Calu3 (cell line): ENCODE measurements around the gene ANKRD28. TPM values are rescaled to one million over a fixed set of nuclear protein-coding genes. Genes with fewer than 3 reads are reported as not detected.
"Not testable (repeated sequence)": the region's sequence is repeated elsewhere in the genome, so short reads cannot be mapped to it uniquely, and the experiment has no call there.

Experiments used
- BruUV-seq: library from RNA; stranded (reverse); fragments of 400-500 nt; replicated peaks from 2 replicates; lab custom pipeline; 2021; lab: Mats Ljungman, UMichigan
- CTCF ChIA-PET: fragments of 300-600 bp; sonication (Branson Sonifier 250); formaldehyde crosslinking; loops from one replicate; lab custom pipeline; 2022; ENCODE audit warnings: antibody characterized with exemption; lab: Charles Lee
- DNase-seq: peaks from one replicate; pipeline ENCODE4 v3.0.0; 2022
- H3K27ac Mint-ChIP-seq: one replicate; pipeline ENCODE4 v1.8.0; 2022; ENCODE audit warnings: mixed read lengths; ENCODE audit not compliant: unreplicated experiment
- H3K27me3 Mint-ChIP-seq: one replicate; pipeline ENCODE4 v1.8.0; 2022; ENCODE audit warnings: mixed read lengths; ENCODE audit not compliant: unreplicated experiment
- H3K36me3 Mint-ChIP-seq: one replicate; pipeline ENCODE4 v1.8.0; 2022; ENCODE audit warnings: mild to moderate bottlenecking, moderate library complexity, mixed read lengths; ENCODE audit not compliant: insufficient read depth, unreplicated experiment
- H3K4me1 Mint-ChIP-seq: one replicate; pipeline ENCODE4 v1.8.0; 2022; ENCODE audit warnings: mild to moderate bottlenecking, low read depth, mixed read lengths; ENCODE audit not compliant: unreplicated experiment
- H3K4me3 Mint-ChIP-seq: one replicate; pipeline ENCODE4 v1.8.0; 2022; ENCODE audit warnings: mild to moderate bottlenecking, low read depth, moderate library complexity, mixed read lengths; ENCODE audit not compliant: unreplicated experiment
- H3K9me3 Mint-ChIP-seq: one replicate; pipeline ENCODE4 v1.8.0; 2022; ENCODE audit warnings: low read depth, mixed read lengths; ENCODE audit not compliant: unreplicated experiment
- CTCF ChIP-seq: fragments of 200-600 bp; IDR thresholded peaks from one replicate; pipeline ENCODE4 v1.8.0; 2022; ENCODE audit warnings: antibody characterized with exemption; ENCODE audit not compliant: unreplicated experiment
- intact Hi-C: fragments of 100-400 bp; cut with micrococcal nuclease; formaldehyde crosslinking; loops from one replicate; pipeline ENCODE4 v1.10.0; 2022; ENCODE audit not compliant: unreplicated experiment
- total RNA-seq: library from RNA; stranded (reverse); gene quantifications from 2 replicates; pipeline ENCODE4 v1.2.3, GENCODE V29; 2022

ANKRD28 gene
- total RNA-seq, 1 experiment from 2014 or later: 57.7 TPM

GRCh38 chr3:15781131-15781530, 16.6 kb downstream of the ANKRD28 start:
- no TSS peak for BruUV-seq
- H3K36me3 Mint-ChIP-seq: peaks cover 4% of the 10 kb centered on the region
- no peak for TF ChIP-seq CTCF
- CTCF ChIA-PET: no interaction called here
- intact Hi-C loops: no loop called here
- no peaks in the 10 kb centered on the region for H3K27me3 Mint-ChIP-seq
- no peak overlapping the region for H3K4me3 Mint-ChIP-seq
- no peaks in the 10 kb centered on the region for H3K9me3 Mint-ChIP-seq
- H3K27ac Mint-ChIP-seq: no peak overlapping the region
- H3K4me1 Mint-ChIP-seq: peaks cover 31% of the 10 kb centered on the region
- no peak for DNase-seq

- TF ChIP-seq CTCF: no peak
- CTCF ChIA-PET: no interaction called here
- Mint-ChIP-seq H3K4me3 (no peak overlapping the region), H3K27me3 (no peaks in the 10 kb centered on the region), H3K9me3 (no peaks in the 10 kb centered on the region), H3K27ac (no peak overlapping the region), H3K36me3 (peaks cover 5% of the 10 kb centered on the region), H3K4me1 (peaks cover 26% of the 10 kb centered on the region)
- no TSS peak for BruUV-seq
- no peak for DNase-seq
- intact Hi-C loops: no loop called here
Measured at GRCh38 chr3:15779111-15779510, 18.7 kb downstream of the ANKRD28 start.

DNA sequence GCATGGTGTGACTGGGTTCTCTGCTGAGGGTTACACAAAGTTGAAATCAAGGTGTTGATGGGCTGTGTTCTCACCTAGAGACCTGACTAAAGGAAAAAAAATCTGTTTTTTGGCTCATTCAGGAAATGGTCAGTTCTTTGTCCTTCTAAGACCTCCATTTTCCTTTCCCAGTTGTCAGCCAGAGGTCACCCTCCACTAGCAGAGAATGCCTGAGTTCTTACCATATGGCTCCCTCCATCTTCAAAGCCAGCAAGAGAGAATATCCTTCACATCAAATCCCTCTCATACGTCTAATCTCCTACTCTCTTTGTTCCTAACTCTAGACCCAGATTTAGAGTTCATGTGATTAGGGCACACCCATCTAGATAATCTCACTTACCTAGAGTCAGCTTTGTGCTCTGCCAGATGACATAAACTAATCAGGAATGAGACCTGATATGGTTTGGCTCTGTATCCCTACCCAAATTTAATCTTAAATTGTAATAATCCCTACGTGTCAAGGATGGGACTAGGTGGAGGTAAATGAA, 19.4 kb downstream of the ANKRD28 start:
- no peak for DNase-seq
- BruUV-seq: no TSS peak
- no peak overlapping the region for H3K27ac Mint-ChIP-seq
- no peaks in the 10 kb centered on the region for H3K27me3 Mint-ChIP-seq
- H3K4me1 Mint-ChIP-seq: peaks cover 18% of the 10 kb centered on the region
- H3K4me3 Mint-ChIP-seq: no peak overlapping the region
- H3K36me3 Mint-ChIP-seq: peaks cover 5% of the 10 kb centered on the region
- CTCF ChIA-PET: no interaction called here
- no peak for TF ChIP-seq CTCF
- intact Hi-C loops: no loop called here
- H3K9me3 Mint-ChIP-seq: no peaks in the 10 kb centered on the region

DNA sequence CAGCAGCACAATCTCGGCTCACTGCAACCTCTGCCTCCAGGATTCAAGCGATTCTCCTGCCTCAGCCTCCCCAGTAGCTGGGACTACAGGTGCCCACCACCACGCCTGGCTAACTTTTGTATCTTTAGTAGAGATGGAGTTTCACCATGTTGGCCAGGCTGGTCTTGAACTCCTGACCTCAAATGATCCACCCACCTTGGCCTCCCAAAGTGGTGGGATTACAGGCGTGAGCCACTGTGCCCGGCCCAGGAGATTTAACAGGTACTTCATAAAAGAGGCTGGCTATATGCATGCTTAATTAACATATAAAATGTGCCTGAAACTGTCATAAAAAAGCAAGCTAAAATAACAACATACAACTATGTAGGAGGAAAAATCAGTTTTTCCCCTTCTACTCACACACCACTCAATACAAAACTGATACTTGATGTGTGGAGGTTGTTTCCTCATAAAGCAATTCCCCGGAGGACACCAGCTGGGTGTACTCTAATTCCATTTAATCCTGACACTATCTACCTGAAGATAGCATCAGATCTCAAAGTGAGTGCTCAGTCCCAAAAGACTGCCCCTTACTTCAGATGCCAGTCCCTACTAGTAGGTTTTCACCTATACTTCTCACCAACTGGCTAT, 22.7 kb downstream of the ANKRD28 start:
- peaks cover 16% of the 10 kb centered on the region for H3K36me3 Mint-ChIP-seq
- H3K4me3 Mint-ChIP-seq, H3K27me3 Mint-ChIP-seq, BruUV-seq, DNase-seq, H3K9me3 Mint-ChIP-seq, CTCF ChIA-PET, H3K27ac Mint-ChIP-seq, intact Hi-C loops: not testable (repeated sequence)
- H3K4me1 Mint-ChIP-seq: peaks cover 30% of the 10 kb centered on the region

- intact Hi-C loops: no loop called here
- TF ChIP-seq CTCF: no peak
- H3K27ac Mint-ChIP-seq: peak overlapping the region; percentile 36
- no peak overlapping the region for H3K4me3 Mint-ChIP-seq
- peaks cover 15% of the 10 kb centered on the region for H3K36me3 Mint-ChIP-seq
- no peaks in the 10 kb centered on the region for H3K9me3 Mint-ChIP-seq
- H3K27me3 Mint-ChIP-seq: no peaks in the 10 kb centered on the region
- no peak for DNase-seq
- peaks cover 33% of the 10 kb centered on the region for H3K4me1 Mint-ChIP-seq
- CTCF ChIA-PET: interaction anchor here (0.7 kb wide), 1 partner anchor 17 kb away, joined by 3 read pairs; no protein-coding TSS in a partner anchor
- no TSS peak for BruUV-seq
Measured at GRCh38 chr3:15771444-15771843, 26.3 kb downstream of the ANKRD28 start.
